HG02763 (cell line): ENCODE data around the gene ATXN7L1.

Source experiments
- ATAC-seq: cut with Tn5 transposase; IDR thresholded peaks from one replicate; pipeline ENCODE4 v1.9.1; 2021; ENCODE audit warnings: mild to moderate bottlenecking, moderate library complexity; ENCODE audit not compliant: unreplicated experiment

Gene ATXN7L1

GRCh38 chr7:105682341-105683060 is 193.9 kb downstream of the ATXN7L1 start:
- ATAC-seq, result no peak

DNA sequence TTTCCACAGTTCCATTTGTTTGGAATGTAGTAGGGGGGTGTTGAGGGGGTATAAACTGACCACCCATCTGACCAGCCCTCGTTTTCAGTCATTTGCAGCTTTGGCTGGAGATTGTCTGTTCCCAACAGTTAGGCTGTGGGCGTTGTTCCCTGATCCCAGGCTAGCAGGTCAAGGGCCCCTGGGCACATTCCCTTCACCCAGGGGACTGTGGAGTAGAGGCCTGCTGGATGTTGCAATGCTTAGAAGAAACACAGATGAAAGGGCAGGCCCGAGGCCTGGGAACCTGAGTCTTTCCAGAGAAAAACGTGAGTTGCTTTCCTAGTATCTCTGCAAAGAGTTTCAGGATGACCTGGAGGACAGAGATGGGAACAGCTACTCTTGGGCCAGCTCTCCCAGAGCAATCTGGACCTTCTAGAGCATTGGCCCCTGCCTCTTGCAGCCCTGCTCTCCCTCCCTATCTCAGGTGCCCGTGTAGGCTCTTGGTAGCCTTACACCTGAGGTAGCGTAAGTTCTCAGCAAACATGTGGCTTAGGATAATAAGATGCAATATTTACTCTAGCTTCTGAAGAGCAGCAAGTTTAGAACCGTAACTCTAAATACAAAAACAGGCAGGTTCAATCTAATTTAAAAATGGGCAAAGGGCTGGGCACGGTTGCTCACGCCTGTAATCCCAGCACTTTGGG is 195.8 kb downstream of the ATXN7L1 start:
- no peak for ATAC-seq

- ATAC-seq, result peak; percentile 52
Observed at GRCh38 chr7:105678811-105679495, 197.4 kb downstream of the ATXN7L1 start.

GRCh38 chr7:105677817-105678573 is 198.4 kb downstream of the ATXN7L1 start:
- peak; percentile 55 for ATAC-seq

GRCh38 chr7:105677410-105677730 is 199.0 kb downstream of the ATXN7L1 start:
- no peak for ATAC-seq

DNA sequence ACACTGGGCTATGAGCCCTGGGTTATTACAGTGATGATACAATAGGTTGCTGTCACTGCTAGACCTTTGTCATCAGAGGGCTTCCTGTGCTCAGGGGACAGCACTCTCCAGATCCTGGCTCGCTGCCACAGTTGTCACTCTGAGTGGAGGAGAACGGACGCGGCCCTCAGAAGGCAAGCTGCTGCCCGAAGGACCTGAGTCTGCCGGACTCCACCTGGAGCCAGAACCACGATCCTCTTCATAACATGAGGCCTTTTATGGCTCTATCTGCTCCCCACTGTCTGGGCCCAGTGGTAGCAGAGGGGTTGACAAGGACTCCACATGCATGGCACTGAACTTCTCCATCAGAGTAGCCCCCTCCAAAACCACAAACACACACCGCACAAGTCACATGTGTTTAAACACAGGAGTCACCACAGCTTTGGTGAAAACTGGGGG is 200.4 kb downstream of the ATXN7L1 start:
- ATAC-seq, result no peak

DNA sequence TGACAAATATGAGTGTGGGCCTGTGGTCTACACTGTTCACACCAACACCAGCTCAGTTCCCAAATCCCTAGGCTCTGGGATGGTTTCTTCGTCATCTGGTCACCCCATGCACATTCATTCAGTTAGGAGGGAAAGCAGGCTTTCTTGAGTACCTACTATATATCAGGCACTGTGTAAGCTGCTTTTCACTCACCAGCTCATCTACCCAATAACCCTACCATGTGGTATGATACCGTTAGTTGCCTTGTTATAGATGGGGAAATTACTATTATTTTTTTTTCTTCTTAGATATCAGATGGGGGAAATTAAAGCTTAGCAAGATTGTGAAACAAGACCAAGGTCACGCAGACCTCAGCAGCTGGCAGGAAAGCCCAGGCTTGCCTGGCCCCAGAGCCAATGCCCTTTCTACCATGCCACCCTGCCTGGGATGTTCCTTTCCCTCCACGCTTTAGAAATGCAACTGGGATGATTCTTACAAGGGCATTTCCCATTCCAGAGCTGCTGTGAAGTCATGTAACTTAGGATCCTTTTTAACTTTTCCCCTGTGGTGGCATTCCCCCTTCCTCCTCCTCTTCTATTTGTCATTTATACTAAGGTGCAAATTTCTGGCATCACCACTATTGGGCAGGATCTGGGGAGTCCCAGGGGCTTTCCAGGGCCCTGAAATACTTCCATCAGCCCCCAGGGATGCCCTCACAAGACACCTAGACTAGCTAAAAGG is 202.0 kb downstream of the ATXN7L1 start:
- no peak for ATAC-seq

DNA sequence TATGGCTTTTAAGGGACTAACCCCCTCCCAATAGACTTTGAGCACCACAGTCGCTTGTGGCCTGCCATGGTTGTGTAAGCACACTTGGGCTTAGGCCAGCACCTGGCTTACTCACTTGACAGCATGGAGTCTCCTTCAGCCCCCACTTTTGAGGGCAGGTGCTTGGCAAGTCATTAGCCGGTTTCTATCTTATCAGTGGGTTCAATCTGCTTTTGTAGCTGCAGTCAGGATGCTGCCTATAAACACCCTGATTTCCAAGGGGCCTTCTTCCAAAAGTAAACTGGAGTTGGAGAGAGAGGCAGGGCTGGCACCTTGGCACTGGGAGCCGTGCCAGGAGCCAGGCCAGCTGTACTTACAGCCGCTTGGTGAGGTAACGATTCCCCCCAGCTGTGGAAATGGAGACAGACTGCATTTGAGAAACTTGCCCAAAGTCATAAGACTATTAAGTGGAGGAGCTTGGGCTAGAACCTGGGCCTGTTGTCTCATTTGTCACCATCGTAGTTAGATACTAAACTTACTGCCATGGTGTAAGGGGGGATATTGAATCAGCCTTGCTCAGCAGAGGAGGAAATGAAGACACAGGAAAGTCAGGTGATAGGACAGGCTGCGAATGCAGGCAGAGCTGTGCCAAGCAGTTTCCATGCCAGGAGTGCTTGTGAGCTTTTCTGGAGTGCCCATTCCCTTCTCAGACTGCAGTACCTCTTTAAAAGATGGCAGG is 202.9 kb downstream of the ATXN7L1 start:
- ATAC-seq, result no peak

GRCh38 chr7:105672801-105673200 is 203.6 kb downstream of the ATXN7L1 start:
- ATAC-seq, result no peak

DNA sequence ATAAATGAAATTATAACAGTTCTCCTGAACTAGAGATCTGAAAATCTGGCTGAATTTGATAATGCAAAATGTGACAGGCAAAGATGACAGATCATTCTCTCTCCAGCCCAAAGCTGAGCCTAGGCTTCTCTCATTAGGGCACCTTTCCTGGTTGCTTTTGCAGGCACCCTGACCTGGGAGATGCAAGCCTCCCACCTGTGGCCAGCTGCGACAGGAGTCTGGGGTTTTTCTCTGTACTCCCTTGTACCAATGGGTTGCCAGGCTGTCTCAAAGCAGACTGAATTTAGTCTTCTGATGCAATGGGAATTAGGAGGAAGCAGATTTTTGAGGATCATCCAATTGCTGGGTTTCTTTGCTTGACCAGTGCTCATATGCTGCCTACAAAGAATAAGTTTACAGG is 210.1 kb downstream of the ATXN7L1 start:
- no peak for ATAC-seq

GRCh38 chr7:105665684-105666083 is 210.7 kb downstream of the ATXN7L1 start:
- ATAC-seq, result no peak

DNA sequence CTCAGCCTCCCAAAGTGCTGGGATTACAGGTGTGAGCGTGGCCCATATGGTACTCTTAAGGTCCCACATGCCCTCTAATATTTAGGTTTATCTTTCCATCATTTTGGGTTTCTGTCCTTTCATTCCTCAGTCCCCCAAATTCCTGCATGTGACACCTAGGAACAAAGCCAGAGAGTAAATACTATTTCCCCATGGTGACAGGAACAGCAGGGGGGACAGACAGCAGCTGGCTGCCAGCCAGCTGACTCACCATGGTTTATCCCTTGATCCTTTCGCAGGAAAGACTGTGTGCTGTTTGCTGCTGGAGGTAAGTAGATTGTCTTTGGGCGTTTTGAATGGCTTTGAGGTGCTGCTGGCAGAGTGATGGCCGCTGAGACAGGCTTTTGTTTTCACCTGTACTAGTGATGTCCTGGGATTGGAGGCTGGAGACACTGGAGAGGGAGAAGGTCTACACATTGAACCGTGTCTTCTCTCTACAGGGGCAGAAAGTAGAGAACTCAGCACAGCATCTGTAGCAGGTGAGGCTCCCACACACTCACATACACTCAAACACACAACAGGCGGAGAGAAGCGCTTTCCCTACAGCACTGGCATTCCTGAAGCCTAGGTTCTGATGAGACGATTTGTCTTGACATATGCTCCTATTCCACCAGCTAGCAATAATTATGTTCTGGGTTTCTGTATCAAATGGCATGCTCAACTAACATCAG is 211.4 kb downstream of the ATXN7L1 start:
- ATAC-seq, result no peak

DNA sequence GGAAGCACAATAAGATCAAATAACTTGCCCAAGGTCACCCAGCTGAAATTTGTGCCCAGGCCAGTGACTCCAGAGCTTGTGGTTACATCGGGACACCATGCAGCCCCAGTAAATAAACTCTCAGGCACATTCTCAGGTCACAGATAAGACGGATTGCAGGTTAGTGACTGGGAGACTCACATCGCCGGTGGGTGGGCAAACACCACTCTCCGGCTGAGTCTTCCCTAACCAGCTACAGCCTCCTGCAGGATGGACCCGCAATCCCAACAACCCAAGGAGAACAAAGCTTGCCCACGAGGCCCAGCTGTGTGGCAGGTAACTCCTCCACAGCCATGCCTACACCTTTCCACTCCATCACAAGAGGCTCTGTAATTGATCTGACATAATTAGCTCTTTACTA is 213.4 kb downstream of the ATXN7L1 start:
- ATAC-seq, result no peak

DNA sequence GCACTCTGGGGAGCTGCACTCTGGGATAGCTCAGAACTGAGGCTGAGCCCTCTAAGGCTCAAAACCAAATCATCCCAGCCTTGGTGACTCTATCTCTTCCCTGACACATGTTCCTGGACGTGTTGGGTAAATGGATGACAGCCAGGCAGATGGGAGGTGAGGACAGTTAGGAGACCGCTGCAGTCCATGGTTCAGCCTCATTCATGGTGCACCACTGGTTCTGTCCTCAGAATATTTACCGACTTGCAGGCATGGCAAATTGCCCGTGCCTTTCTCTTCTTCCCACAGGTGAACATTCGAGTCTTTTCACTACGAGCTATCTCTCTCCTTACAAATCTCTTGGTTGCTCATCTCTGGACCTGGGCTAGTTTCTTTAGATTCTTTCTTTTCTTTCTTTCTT is 214.8 kb downstream of the ATXN7L1 start:
- ATAC-seq, result no peak

DNA sequence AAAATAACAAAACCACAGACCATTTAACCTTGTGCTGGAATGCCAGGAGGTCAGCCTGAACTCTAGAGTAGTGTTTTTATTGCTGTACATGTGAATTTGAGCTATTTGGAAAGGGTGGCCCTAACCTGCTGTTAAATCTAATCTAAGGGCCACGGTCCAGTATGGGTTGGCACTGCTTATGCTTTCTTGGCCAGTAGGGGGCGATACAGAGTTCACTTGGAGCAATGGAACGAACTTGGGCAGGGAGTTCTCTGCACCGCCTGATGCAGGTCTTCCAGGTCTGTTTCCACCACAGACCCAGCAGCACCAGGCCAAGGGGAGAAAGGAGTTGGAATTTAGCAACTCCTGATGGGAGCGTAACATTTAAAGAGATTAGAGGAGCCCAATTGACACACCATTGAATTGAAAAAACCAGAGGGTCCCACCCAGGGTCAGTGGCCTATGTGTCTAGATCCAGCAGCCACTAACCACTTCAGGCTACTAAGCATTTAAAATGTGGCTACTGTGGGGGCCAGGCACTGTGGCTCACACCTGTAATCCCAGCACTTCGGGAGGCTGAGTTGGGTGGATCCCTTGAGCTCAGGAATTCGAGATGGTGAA is 219.4 kb downstream of the ATXN7L1 start:
- ATAC-seq, result no peak

DNA sequence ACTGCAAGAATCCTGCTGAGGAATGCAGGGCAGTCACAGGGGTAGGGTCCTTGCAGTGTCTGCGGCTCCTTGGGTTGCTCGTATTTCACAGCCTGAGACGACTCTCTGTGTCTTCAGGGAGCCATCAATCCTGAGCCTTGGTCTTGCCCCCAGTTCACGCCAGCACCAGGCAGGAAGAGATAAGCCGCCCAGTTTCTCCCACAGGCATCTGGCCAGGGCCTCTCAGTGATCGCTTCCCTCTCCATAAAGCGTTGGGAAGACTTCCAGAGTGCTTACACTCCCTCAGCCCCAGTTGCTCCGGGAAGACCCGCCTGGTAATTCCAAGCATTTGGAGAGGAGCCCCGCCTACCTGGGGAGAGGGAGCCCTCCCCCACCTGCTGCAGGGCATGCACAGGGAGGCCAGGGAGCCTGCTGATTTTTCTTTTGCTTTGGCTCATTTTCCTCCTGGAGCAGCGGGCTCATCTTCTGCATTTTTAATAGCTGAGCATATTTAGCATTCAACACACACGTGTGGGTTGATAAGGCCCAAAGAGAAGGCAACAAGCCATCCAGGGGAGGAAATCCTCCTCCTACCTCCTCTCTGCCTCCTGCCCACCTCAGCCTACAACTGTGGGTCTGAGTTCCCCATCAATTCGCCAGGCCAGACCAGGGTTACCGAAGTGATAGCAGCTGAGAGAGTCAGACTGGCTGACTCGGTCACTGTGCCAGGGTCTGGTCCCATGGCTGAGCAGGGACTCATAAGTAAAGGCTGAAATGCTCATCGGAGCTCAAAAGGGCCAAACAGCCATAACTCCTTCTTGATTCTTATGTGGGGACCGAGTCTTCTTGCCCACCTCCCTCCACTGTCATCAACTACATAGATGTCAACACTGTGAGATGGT is 220.7 kb downstream of the ATXN7L1 start:
- no peak for ATAC-seq

- ATAC-seq, result no peak
Observed at GRCh38 chr7:105655067-105655466, 221.3 kb downstream of the ATXN7L1 start.

GRCh38 chr7:105654095-105654686 is 222.2 kb downstream of the ATXN7L1 start:
- ATAC-seq, result no peak
